C1 segment of cervical spinal cord (tissue), 14 donors: Measurements from ENCODE around the gene UST.
A peak's percentile ranks its signal among the peaks of the same experiment; 100 is the strongest.

ENCODE experiments used
- DNase-seq, 14 donors: peaks; one replicate each; lab custom pipeline; 2025; lab: John Stamatoyannopoulos, UW

The UST gene

GRCh38 chr6:149060300-149060984 lies 313.6 kb downstream of the UST start:
- no peak for DNase-seq

GRCh38 chr6:149060985-149061760 lies 314.3 kb downstream of the UST start:
- DNase-seq, result no peak

- no peak for DNase-seq
Measured at GRCh38 chr6:149061930-149062329, 315.1 kb downstream of the UST start.

GRCh38 chr6:149062653-149063348 lies 316.0 kb downstream of the UST start:
- no peak for DNase-seq

GRCh38 chr6:149063468-149063867 lies 316.6 kb downstream of the UST start:
- DNase-seq, result no peak

- no peak for DNase-seq
Measured at GRCh38 chr6:149064001-149064659, 317.3 kb downstream of the UST start.

GRCh38 chr6:149064660-149065015 lies 317.8 kb downstream of the UST start:
- no peak for DNase-seq

- DNase-seq, result no peak
Measured at GRCh38 chr6:149065121-149065520, 318.3 kb downstream of the UST start.

GRCh38 chr6:149065658-149066556 lies 319.1 kb downstream of the UST start:
- peak in 8 of 14 donors; percentile 22 to 55 (median 37) for DNase-seq

- no peak for DNase-seq
Measured at GRCh38 chr6:149071997-149072396, 325.2 kb downstream of the UST start.

- no peak for DNase-seq
Measured at GRCh38 chr6:149074832-149075258, 328.0 kb downstream of the UST start.

- no peak for DNase-seq
Measured at GRCh38 chr6:149075616-149076354, 329.0 kb downstream of the UST start.

- DNase-seq, result no peak
Measured at GRCh38 chr6:149076355-149076734, 329.5 kb downstream of the UST start.

- DNase-seq, result no peak
Measured at GRCh38 chr6:149077208-149077607, 330.4 kb downstream of the UST start.

- no peak for DNase-seq
Measured at GRCh38 chr6:149078211-149078782, 331.5 kb downstream of the UST start.

- no peak for DNase-seq
Measured at GRCh38 chr6:149079456-149079855, 332.6 kb downstream of the UST start.

GRCh38 chr6:149079911-149080491 lies 333.2 kb downstream of the UST start:
- DNase-seq, result peak in 8 of 14 donors; percentile 14 to 52 (median 45)

GRCh38 chr6:149080511-149080910 lies 333.7 kb downstream of the UST start:
- DNase-seq, result no peak

GRCh38 chr6:149081281-149081680 lies 334.5 kb downstream of the UST start:
- DNase-seq, result no peak
